ENCODE data around the gene FCRL3. TPM values are rescaled to one million over a fixed set of nuclear protein-coding genes. Genes with fewer than 3 reads are reported as not detected.

Gene FCRL3
- total and polyA plus RNA-seq, 2 of the 8 experiments (the other 6 are each of a cell fraction or from before 2014, with no cell fraction given) = not detected

- Histone ChIP-seq H3K18ac (ENCODE audit: extremely low read depth, low read length) (no peak overlapping the region), H3K4me3 (ENCODE audit: extremely low read depth in 1 of 4, insufficient read depth in 2 of 4, low read depth in 3 of 4, low read length in 4 of 4) (no peak overlapping the region), H3K9ac (replicated peaks in 1 of 4; ENCODE audit: extremely low read depth in 1 of 4, low read depth in 3 of 4, low read length in 3 of 4) (no peak overlapping the region), H2BK12ac (ENCODE audit: low read depth, low read length) (no peak overlapping the region), H3K4ac (replicated peaks; ENCODE audit: insufficient read length, low read depth, low read length) (no peak overlapping the region), H4K5ac (ENCODE audit: insufficient read length, low read depth, low read length) (no peak overlapping the region), H2AK5ac (ENCODE audit: low read depth, low read length) (no peak overlapping the region), H3K4me2 (ENCODE audit: insufficient read depth in 1 of 2, low read depth in 2 of 2, low read length in 2 of 2) (no peak overlapping the region), H4K8ac (ENCODE audit: extremely low read depth, insufficient read depth, low read length) (no peak overlapping the region), H2AFZ (ENCODE audit: low read length) (no peak overlapping the region), H2BK120ac (replicated peaks; ENCODE audit: low read depth, low read length) (no peak overlapping the region), H3K56ac (replicated peaks; ENCODE audit: insufficient read length, low read depth, low read length) (no peak overlapping the region), H4K20me1 (replicated peaks in 1 of 2; ENCODE audit: control insufficient read depth in 1 of 2, insufficient read depth in 2 of 2, low read length in 2 of 2) (no peaks in the 10 kb centered on the region), H3K36me3 (ENCODE audit: control insufficient read depth in 2 of 4, insufficient read depth in 4 of 4, low read length in 3 of 4) (no peaks in the 10 kb centered on the region), H4K91ac (replicated peaks; ENCODE audit: insufficient read length, low read length) (no peak overlapping the region), H3K27me3 (replicated peaks in 1 of 4; ENCODE audit: control insufficient read depth in 3 of 4, extremely low read depth in 1 of 4, insufficient read depth in 3 of 4, low read length in 3 of 4) (no peaks in the 10 kb centered on the region), H2BK15ac (ENCODE audit: low read length) (no peak overlapping the region), H3K23me2 (ENCODE audit: low read depth, low read length) (no peaks in the 10 kb centered on the region; the same call in 1 of the 2 replicates), H3K27ac (ENCODE audit: low read depth, low read length) (no peak overlapping the region), H3K14ac (ENCODE audit: insufficient read length) (no peak overlapping the region), H3K23ac (ENCODE audit: insufficient read length) (no peak overlapping the region), H3K79me1 (ENCODE audit: low read depth, low read length) (no peaks in the 10 kb centered on the region), H3K4me1 (replicated peaks in 1 of 4; ENCODE audit: control insufficient read depth in 3 of 4, insufficient read depth in 4 of 4, low read length in 3 of 4) (no peaks in the 10 kb centered on the region), H2BK20ac (ENCODE audit: low read length) (no peak overlapping the region), H3K79me2 (ENCODE audit: control insufficient read depth in 1 of 2, insufficient read depth in 2 of 2, low read length in 2 of 2) (no peaks in the 10 kb centered on the region), H3K9me3 (ENCODE audit: insufficient read depth in 2 of 2, low read depth in 1 of 2, low read length in 1 of 2) (no peaks in the 10 kb centered on the region), H2BK5ac (ENCODE audit: low read depth, low read length) (no peak overlapping the region)
- TF ChIP-seq EP300 (IDR thresholded peaks at IDR 0.05; ENCODE audit: borderline replicate concordance in 1 of 2, low read depth in 2 of 2, low read length in 2 of 2) = no peak
- ChIA-PET CTCF (ENCODE audit: partially characterized antibody) (interaction anchor here (0.7 to 1.4 kb wide), 3 partner anchors 18 to 374 kb away, joined by 3 to 4 read pairs (median 3); no protein-coding TSS in a partner anchor), POLR2A (ENCODE audit: partially characterized antibody) (no interaction called here)
- 95% methylated on average over 3 of the region's 3 CpGs; no CpG with 5 or more reads in 1 of the 2 experiments for WGBS, 2 experiments (ENCODE audit: extremely low coverage in 1 of 2, insufficient coverage in 1 of 2, insufficient read length in 1 of 2, insufficient replicate concordance in 2 of 2, low coverage in 1 of 2, low lambda C conversion rate in 2 of 2, missing lambda C conversion rate in 1 of 2)
- FAIRE-seq (no peak), DNase-seq (ENCODE audit: low read depth in 1 of 2, low spot score in 2 of 2) (no peak)
These were observed 52.3 kb downstream of the FCRL3 start for GRCh38 chr1:157648317-157648716.
